ENCODE results near the gene KIF3C. TPM values are rescaled to one million over a fixed set of nuclear protein-coding genes. Genes with fewer than 3 reads are reported as not detected.

Gene KIF3C
- total and polyA plus RNA-seq, 9 of the 15 experiments (the other 6 are each of a cell fraction or from before 2014, with no cell fraction given), result 0.69 to 6.7 (median 3.3) TPM

DNA sequence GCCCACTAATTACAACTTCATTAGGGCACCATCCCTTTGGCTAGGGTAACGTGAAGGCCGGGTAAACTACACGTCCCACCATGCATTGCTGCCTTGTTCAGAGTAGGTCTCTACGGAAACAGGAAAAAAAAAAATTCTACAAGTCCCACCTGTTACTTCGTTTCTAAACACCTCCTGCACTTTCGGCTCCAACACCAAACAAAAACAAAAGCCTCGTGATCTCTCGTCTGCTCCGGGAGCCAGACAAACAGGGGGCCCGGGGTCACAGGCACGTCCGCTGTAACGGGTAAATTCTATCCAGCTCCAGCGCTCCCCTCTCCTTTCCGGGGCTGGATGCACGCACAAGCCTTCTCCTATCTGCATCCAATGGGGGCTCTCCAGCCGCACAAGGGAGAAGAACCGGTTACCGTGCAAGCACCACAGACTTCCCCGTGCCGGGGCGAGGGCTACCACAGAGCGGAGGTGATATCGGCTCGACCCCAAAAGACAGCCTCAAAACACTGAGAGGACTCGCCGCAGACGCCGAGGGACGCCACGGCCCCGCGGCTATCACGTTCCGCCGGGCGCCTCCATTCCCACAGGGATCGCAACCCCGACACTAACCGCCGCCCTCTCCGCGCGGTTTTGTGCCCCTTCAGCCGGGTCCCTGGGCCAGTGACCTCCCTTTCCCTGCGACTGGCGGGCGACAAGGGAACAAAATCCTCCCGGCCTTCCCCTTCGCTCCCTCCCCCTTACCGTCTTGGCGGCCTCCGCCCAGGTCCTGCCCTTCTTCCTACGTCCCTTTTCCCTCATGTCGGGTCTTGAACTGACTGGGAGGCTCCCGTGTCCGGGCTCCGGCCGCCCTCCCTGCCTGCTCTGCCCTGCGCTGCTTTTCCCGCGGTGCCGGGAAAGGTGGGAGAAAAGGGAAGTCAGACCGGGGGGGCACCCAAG is 104.6 kb downstream of the KIF3C start (continued):
- TF ChIP-seq, protein P1, sequence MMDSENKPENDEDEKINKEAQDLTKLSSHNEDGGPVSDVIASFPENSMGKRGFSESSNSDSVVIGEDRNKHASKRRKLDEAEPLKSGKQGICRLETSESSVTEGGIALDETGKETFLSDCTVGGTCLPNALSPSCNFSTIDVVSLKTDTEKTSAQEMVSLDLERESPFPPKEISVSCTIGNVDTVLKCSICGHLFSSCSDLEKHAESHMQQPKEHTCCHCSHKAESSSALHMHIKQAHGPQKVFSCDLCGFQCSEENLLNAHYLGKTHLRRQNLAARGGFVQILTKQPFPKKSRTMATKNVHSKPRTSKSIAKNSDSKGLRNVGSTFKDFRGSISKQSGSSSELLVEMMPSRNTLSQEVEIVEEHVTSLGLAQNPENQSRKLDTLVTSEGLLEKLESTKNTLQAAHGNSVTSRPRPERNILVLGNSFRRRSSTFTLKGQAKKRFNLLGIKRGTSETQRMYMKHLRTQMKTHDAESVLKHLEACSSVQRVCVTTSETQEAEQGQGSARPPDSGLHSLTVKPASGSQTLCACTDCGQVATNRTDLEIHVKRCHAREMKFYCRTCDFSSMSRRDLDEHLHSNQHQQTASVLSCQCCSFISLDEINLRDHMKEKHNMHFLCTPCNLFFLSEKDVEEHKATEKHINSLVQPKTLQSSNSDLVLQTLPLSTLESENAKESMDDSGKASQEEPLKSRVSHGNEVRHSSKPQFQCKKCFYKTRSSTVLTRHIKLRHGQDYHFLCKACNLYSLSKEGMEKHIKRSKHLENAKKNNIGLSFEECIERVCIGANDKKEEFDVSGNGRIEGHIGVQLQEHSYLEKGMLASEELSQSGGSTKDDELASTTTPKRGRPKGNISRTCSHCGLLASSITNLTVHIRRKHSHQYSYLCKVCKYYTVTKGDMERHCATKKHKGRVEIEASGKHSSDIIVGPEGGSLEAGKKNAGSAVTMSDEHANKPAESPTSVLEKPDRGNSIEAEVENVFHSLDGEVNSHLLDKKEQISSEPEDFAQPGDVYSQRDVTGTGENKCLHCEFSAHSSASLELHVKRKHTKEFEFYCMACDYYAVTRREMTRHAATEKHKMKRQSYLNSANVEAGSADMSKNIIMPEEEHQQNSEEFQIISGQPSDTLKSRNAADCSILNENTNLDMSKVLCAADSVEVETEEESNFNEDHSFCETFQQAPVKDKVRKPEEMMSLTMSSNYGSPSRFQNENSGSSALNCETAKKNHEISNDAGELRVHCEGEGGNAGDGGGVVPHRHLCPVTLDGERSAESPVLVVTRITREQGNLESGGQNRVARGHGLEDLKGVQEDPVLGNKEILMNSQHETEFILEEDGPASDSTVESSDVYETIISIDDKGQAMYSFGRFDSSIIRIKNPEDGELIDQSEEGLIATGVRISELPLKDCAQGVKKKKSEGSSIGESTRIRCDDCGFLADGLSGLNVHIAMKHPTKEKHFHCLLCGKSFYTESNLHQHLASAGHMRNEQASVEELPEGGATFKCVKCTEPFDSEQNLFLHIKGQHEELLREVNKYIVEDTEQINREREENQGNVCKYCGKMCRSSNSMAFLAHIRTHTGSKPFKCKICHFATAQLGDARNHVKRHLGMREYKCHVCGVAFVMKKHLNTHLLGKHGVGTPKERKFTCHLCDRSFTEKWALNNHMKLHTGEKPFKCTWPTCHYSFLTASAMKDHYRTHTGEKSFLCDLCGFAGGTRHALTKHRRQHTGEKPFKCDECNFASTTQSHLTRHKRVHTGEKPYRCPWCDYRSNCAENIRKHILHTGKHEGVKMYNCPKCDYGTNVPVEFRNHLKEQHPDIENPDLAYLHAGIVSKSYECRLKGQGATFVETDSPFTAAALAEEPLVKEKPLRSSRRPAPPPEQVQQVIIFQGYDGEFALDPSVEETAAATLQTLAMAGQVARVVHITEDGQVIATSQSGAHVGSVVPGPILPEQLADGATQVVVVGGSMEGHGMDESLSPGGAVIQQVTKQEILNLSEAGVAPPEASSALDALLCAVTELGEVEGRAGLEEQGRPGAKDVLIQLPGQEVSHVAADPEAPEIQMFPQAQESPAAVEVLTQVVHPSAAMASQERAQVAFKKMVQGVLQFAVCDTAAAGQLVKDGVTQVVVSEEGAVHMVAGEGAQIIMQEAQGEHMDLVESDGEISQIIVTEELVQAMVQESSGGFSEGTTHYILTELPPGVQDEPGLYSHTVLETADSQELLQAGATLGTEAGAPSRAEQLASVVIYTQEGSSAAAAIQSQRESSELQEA (IDR thresholded peaks at IDR 0.05; ENCODE audit: low read depth), result peak; percentile 78; the same call in 1 of the 2 replicates
- peak; percentile 98 for TF ChIP-seq ZC3H4 (CRISPR knock-in tag; IDR thresholded peaks at IDR 0.05; ENCODE audit: borderline replicate concordance)
- peak; percentile 28 for TF ChIP-seq TBP (optimal IDR thresholded peaks at IDR 0.05; ENCODE audit: low read depth, low read length)
- TF ChIP-seq FOSL1 (tag; conservative IDR thresholded peaks at IDR 0.05), result peak; percentile 42; the same call in 1 of the 2 replicates
- TF ChIP-seq GATA2 (CRISPR knock-in tag; IDR thresholded peaks at IDR 0.05), result no peak
- TF ChIP-seq ELF1 (tag; IDR thresholded peaks at IDR 0.05), result peak; percentile 63
- TF ChIP-seq LCOR (CRISPR knock-in tag; IDR thresholded peaks at IDR 0.05), result no peak
- peak; percentile 63 for TF ChIP-seq GABPB1 (CRISPR knock-in tag; IDR thresholded peaks at IDR 0.05)
- no peak for TF ChIP-seq TEAD4 (IDR thresholded peaks at IDR 0.05; ENCODE audit: low read length)
- TF ChIP-seq TEAD4 (CRISPR knock-in tag; IDR thresholded peaks at IDR 0.05; ENCODE audit: borderline replicate concordance), result no peak
- 0 out of 2 replicates have a peak, but pooled peaks have one; percentile 29 for TF ChIP-seq FOXJ2 (tag; IDR thresholded peaks at IDR 0.05)
- no peak for TF ChIP-seq ZNF431 (CRISPR knock-in tag; IDR thresholded peaks at IDR 0.05)
- no peak for TF ChIP-seq POU5F1 (IDR thresholded peaks at IDR 0.05; ENCODE audit: borderline replicate concordance, low read depth, low read length, partially characterized antibody)
- TF ChIP-seq ZBTB1 (CRISPR knock-in tag; IDR thresholded peaks at IDR 0.05; ENCODE audit: borderline replicate concordance, low read depth), result peak; percentile 67; the same call in 1 of the 2 replicates
- TF ChIP-seq POLR2B (IDR thresholded peaks at IDR 0.05; ENCODE audit: low read depth, partially characterized antibody), result peak; percentile 21
- TF ChIP-seq, protein P2, sequence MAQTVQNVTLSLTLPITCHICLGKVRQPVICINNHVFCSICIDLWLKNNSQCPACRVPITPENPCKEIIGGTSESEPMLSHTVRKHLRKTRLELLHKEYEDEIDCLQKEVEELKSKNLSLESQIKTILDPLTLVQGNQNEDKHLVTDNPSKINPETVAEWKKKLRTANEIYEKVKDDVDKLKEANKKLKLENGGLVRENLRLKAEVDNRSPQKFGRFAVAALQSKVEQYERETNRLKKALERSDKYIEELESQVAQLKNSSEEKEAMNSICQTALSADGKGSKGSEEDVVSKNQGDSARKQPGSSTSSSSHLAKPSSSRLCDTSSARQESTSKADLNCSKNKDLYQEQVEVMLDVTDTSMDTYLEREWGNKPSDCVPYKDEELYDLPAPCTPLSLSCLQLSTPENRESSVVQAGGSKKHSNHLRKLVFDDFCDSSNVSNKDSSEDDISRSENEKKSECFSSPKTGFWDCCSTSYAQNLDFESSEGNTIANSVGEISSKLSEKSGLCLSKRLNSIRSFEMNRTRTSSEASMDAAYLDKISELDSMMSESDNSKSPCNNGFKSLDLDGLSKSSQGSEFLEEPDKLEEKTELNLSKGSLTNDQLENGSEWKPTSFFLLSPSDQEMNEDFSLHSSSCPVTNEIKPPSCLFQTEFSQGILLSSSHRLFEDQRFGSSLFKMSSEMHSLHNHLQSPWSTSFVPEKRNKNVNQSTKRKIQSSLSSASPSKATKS (CRISPR knock-in tag; IDR thresholded peaks at IDR 0.05), result no peak
- TF ChIP-seq TAF7 (tag; IDR thresholded peaks at IDR 0.05), result 0 out of 2 replicates have a peak, but pooled peaks have one; percentile 39
